Measurements from ENCODE around the gene VGLL4.

- TF ChIP-seq CTCF (conservative IDR thresholded peaks at IDR 0.05; ENCODE audit: low read depth, low read length) (no peak), EZH2 (IDR thresholded peaks at IDR 0.05; ENCODE audit: low read length, unreplicated experiment) (no peak), EZH2phosphoT487 (IDR thresholded peaks at IDR 0.05; ENCODE audit: borderline replicate concordance, low read length) (no peak)
These were observed 99.7 kb downstream of the VGLL4 start for GRCh38 chr3:11543948-11544387.

Measured in PC-3 (cell line).